ENCODE results near the gene TAC1. TPM values are rescaled to one million over a fixed set of nuclear protein-coding genes. Genes with fewer than 3 reads are reported as not detected.
A peak's percentile ranks its signal among the peaks of the same experiment; 100 is the strongest.

The TAC1 gene, protein sequence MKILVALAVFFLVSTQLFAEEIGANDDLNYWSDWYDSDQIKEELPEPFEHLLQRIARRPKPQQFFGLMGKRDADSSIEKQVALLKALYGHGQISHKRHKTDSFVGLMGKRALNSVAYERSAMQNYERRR
- 1 to 10 TPM; 1.2 to 5.8 (median 2.7) TPM for total RNA-seq

DNA sequence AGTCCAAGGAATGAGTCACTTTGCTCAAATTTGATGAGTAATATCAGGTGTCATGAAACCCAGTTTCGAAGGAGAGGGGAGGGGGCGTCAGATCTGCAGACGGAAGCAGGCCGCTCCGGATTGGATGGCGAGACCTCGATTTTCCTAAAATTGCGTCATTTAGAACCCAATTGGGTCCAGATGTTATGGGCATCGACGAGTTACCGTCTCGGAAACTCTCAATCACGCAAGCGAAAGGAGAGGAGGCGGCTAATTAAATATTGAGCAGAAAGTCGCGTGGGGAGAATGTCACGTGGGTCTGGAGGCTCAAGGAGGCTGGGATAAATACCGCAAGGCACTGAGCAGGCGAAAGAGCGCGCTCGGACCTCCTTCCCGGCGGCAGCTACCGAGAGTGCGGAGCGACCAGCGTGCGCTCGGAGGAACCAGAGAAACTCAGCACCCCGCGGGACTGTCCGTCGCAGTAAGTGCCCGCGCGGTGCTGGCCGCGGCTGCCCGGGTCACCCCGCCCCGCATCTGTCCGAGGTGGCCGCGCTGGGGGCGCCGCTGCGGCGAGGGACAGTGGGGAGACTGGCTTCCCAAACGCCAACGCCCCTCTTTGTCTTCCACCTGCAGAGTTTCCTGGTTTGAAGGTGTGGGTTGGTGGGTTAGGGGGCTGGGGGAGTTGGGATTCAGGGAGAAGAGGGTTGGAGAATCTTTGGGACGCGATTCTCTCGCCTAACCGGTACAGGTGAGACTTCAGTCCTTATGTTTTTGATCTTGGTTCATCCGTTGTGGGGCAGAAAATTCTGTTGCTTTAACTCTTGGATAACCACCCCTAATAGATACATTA is at the start of gene TAC1:
TAC1 (plus strand) TSS at position 351 of the 829 bp plus-strand sequence. CDS start 527 bp downstream, outside the sequence.
- WGBS, result 2% methylated on average over 40 of the region's 57 CpGs
- Histone ChIP-seq H3K9me3 (no peaks in the 10 kb centered on the region), H3K27me3 (peaks cover 0 to 44% (median 16%) of the 10 kb centered on the region in 4 donors), H3K36me3 (no peaks in the 10 kb centered on the region), H3K27ac (replicated peaks in 1 of 4) (no peak within 1 kb of the TSS), H3K4me1 (peaks cover 0 to 26% (median 19%) of the 10 kb centered on the region in 4 donors), H3K4me3 (peak within 1 kb of the TSS; percentile 9 to 28 (median 24))
- no peak for DNase-seq (ENCODE audit: extremely low spot score)
- intact Hi-C loops (cut with DNase I), result no loop called here
- TF ChIP-seq EP300 (IDR thresholded peaks at IDR 0.05), result no peak
- TF ChIP-seq, protein P1, sequence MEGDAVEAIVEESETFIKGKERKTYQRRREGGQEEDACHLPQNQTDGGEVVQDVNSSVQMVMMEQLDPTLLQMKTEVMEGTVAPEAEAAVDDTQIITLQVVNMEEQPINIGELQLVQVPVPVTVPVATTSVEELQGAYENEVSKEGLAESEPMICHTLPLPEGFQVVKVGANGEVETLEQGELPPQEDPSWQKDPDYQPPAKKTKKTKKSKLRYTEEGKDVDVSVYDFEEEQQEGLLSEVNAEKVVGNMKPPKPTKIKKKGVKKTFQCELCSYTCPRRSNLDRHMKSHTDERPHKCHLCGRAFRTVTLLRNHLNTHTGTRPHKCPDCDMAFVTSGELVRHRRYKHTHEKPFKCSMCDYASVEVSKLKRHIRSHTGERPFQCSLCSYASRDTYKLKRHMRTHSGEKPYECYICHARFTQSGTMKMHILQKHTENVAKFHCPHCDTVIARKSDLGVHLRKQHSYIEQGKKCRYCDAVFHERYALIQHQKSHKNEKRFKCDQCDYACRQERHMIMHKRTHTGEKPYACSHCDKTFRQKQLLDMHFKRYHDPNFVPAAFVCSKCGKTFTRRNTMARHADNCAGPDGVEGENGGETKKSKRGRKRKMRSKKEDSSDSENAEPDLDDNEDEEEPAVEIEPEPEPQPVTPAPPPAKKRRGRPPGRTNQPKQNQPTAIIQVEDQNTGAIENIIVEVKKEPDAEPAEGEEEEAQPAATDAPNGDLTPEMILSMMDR (IDR thresholded peaks at IDR 0.05), result no peak
- no peak for TF ChIP-seq POLR2A (IDR thresholded peaks at IDR 0.05; ENCODE audit: low read depth)
- no peak for TF ChIP-seq POLR2AphosphoS5 (IDR thresholded peaks at IDR 0.05)

DNA sequence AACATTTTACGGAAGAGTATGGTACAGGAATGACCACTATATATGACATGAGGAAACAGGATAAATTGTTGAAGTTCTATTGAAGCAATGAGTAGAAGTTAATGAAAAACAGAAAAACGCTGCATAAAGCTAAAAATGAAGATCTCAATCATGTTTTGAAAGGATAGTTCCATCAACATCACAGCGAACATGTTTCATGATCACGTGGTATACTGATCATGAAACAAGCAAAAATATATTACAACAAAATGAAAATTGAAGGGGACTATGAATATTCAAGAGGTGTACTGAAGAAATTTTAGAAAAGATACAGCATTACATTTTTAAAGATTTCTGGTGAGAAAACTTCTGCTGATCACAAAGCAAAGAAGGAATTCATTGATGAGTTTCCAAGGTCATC is 45.9 kb upstream of the TAC1 start:
- DNase-seq (ENCODE audit: extremely low spot score), result no peak
- Histone ChIP-seq H3K27me3 (no peaks in the 10 kb centered on the region), H3K4me1 (no peaks in the 10 kb centered on the region), H3K27ac (replicated peaks in 1 of 4) (no peak overlapping the region), H3K4me3 (no peak overlapping the region), H3K36me3 (no peaks in the 10 kb centered on the region), H3K9me3 (no peaks in the 10 kb centered on the region)
- 76% methylated on average over 4 of the region's 4 CpGs for WGBS
- intact Hi-C loops (cut with DNase I), result no loop called here
- TF ChIP-seq EP300 (IDR thresholded peaks at IDR 0.05) (no peak), POLR2AphosphoS5 (IDR thresholded peaks at IDR 0.05) (no peak), POLR2A (IDR thresholded peaks at IDR 0.05; ENCODE audit: low read depth) (no peak)
- TF ChIP-seq, protein P1 (IDR thresholded peaks at IDR 0.05), result no peak

DNA sequence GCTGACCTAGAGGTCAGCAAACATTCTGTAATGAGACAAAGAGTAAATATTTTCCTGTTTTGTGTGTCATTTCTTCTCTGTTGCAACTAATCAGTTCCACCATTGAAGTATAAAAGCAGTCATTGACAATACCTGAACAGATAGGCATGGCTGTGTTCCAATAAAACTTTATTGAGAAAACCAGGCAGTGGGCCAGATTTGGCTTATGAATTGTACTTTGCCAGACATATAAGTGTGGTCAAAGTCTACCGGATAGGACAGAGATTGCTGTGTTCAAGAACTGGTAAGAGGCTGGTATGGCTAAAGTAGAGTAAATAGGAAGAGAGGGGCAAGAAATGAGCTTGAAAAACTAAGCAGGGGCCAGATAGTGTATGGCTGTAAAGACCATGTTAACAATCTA is 38.3 kb upstream of the TAC1 start:
- Histone ChIP-seq H3K9me3 (no peaks in the 10 kb centered on the region), H3K4me1 (no peaks in the 10 kb centered on the region), H3K27me3 (no peaks in the 10 kb centered on the region), H3K27ac (replicated peaks in 1 of 4) (no peak overlapping the region), H3K4me3 (no peak overlapping the region), H3K36me3 (no peaks in the 10 kb centered on the region)
- 95% methylated on average over 1 of the region's 1 CpG for WGBS
- DNase-seq (ENCODE audit: extremely low spot score), result no peak
- intact Hi-C loops (cut with DNase I), result no loop called here
- TF ChIP-seq EP300 (IDR thresholded peaks at IDR 0.05), result no peak
- TF ChIP-seq, protein P1 (IDR thresholded peaks at IDR 0.05), result no peak
- TF ChIP-seq POLR2AphosphoS5 (IDR thresholded peaks at IDR 0.05), result no peak
- no peak for TF ChIP-seq POLR2A (IDR thresholded peaks at IDR 0.05; ENCODE audit: low read depth)

DNA sequence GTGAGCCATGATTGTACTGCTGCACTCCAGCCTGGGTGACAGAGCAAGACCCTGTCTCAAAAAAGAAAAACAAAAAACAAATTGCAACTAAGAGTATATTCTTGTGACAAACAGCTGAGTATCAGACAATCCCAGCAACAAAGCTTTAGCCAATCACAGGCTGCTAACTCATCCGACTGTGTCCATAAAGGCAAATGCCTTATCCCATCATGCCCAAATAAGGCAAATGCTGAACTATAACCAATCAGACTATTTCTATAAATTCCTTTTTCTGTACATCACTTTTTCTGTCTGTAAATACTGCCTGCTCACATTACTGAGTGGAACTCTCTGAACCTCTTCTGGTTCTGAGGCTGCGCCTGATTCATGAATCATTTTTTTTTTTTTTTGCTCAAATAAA is 37.5 kb upstream of the TAC1 start:
- no peak for DNase-seq (ENCODE audit: extremely low spot score)
- Histone ChIP-seq H3K4me3 (no peak overlapping the region), H3K27ac (replicated peaks in 1 of 4) (no peak overlapping the region), H3K27me3 (no peaks in the 10 kb centered on the region), H3K9me3 (no peaks in the 10 kb centered on the region), H3K36me3 (no peaks in the 10 kb centered on the region), H3K4me1 (no peaks in the 10 kb centered on the region)
- TF ChIP-seq POLR2A (IDR thresholded peaks at IDR 0.05; ENCODE audit: low read depth) (no peak), EP300 (IDR thresholded peaks at IDR 0.05) (no peak), POLR2AphosphoS5 (IDR thresholded peaks at IDR 0.05) (no peak)
- TF ChIP-seq, protein P1 (IDR thresholded peaks at IDR 0.05), result no peak
- intact Hi-C loops (cut with DNase I), result no loop called here
- WGBS, result 78% methylated on average over 2 of the region's 2 CpGs
